Ramos (cell line): Measurements from ENCODE around the gene ROBO1.

Experiments
- in situ Hi-C: fragments of 300-500 bp; cut with MboI; formaldehyde crosslinking; loops from one replicate; pipeline ENCODE4 v1.14.3; 2022; ENCODE audit warnings: low sequenced_read_pairs; ENCODE audit not compliant: unreplicated experiment

The ROBO1 gene

GRCh38 chr3:78644847-78645246, 1123.0 kb downstream of the ROBO1 start:
- in situ Hi-C loops = no loop called here

DNA sequence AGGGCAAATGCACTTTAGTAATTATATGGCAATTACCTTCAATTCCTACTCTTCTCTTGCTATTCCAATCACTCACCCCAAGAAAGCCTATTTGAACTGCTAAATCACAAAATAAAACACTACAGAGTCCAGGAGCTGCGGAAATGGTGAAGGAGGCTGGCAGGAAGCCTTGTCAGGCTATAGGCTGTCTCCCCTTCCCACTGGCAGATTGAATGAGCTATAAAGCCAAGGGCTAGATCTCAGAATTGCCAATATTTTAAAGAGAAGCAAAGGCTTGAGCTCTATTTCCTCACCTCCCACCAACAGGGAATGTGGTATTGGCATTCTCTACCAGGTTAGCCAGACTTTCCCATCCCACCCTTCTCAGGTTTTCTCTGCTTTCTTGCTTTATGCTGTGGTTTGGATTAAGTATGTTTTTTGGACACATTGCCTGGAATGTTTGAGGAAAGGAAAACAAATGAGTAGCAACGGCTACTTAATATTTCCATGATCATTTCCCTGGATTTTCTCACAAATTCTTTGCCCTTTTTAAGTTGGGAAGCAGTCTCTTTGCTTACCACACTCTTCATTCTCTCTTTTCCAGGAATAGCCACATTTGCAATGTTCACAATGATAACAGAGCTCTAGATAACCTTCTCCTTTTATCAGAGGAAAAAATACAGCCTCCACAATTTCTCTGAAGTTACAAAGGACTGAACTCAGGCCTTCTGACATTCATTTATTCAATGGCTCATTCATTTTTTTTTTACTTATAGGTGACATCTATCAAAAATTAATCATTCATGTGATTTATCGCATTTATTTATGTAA, 1125.4 kb downstream of the ROBO1 start:
- in situ Hi-C loops = no loop called here

DNA sequence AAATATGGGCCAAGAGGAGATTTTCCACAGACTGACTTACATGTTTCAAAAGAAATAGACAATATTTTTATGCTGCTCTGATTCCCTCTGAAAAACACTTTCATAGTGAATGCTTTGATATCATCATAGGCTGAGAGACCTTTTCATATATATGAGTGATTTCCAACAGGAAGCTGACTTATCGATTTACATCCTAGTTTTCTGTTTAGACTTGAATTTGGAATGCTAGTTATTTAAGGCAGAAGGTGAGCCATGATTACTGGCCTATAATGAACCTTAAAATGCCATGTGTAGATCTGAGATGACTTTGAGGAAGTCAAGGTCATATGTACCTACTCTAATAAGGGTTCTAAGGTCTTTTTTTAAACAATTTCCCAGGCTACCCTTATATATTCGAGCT, 1126.1 kb downstream of the ROBO1 start:
- in situ Hi-C loops = no loop called here

- in situ Hi-C loops = no loop called here
Observed at GRCh38 chr3:78634316-78634715, 1133.5 kb downstream of the ROBO1 start.

DNA sequence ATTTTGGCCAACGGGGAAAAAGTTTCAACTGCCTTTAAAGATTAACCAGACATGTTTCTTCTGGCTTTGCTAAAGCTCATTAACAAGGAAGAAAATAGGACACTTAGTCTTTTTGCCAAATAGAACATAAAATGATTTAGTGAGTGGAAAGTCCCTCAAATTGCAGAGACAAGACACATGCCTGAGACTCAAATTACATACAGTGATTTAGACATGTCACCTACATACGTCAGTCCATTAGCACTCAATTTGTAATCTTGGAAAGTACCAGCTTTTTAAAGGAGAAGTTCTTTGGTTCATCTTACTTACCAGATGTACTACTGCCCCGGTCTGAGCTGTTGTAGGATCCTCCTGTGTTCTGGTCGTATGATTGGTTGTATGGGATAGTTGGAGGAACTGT, 1134.2 kb downstream of the ROBO1 start:
- in situ Hi-C loops = no loop called here

DNA sequence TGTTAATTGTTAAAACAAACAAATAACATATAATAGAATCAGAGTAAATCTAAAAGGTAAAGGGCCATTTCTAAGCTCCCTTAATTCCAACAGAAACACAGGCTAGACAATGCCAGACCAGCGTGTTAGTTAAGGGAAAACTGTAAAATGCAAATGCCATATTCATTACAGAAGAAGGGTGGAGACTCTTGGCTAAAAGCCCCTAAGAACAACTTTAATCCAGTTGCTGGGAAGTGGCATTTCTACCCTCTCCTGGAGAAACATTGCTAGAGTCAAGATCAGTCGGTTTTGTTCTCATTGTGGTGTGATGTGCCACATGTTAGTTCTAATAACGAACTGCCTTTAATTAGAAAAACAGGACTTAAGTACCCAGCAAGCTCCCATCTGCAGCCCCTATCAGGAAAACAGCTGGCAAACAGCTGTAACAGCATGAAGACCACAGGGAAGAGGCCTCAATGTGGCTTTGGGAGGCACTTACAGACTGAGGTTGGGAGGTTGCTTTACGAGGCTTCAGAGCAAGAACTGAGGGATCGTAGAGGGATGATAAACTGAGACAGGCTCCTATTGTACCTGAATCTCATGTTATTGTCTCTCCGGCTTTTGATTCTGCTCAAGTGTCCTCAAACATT, 1134.8 kb downstream of the ROBO1 start:
- in situ Hi-C loops = no loop called here

GRCh38 chr3:78629544-78629943, 1138.3 kb downstream of the ROBO1 start:
- in situ Hi-C loops = no loop called here

- in situ Hi-C loops = no loop called here
Observed at GRCh38 chr3:78621061-78621716, 1146.6 kb downstream of the ROBO1 start.

- in situ Hi-C loops = no loop called here
Observed at GRCh38 chr3:78614486-78614885, 1153.3 kb downstream of the ROBO1 start.

- in situ Hi-C loops = no loop called here
Observed at GRCh38 chr3:78613421-78613879, 1154.3 kb downstream of the ROBO1 start.

DNA sequence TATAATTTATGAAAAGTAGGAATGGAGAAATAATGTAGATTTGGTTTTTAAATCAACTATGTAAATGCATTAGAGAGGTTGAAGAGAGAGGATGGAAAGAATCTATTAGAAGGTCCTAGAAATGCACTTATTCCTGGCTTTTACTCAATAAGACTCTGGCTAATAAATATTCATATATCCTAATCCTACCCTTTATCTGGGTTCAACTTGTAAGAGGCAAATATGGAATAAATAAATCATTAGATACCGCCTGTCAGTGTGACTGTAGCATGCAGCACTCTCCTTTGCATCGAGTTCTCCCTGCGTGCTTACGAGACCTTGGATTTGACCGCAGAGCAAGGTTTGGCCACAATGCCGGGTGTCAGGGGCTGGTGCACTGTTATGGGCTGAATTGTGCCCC, 1156.5 kb downstream of the ROBO1 start:
- in situ Hi-C loops = no loop called here

GRCh38 chr3:78610462-78611125, 1157.2 kb downstream of the ROBO1 start:
- in situ Hi-C loops = no loop called here

DNA sequence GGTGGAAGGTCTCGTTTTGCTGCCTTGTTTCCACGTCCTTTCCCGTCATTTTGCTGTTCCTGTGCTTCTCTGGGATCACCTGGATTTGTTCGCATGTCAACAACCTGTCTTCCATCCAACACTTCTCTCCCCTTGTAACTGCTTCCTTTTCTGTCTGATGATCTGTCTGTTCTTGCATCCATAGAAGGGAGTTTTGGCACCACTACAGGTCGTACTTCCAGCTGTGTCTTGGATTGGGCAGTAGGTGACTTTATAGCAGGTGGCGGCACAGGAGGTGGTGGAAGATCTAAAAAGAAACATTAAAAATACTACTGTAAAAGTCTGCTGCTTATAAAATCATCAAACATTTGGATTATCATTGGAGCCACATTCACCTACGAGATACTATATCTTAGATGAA, 1161.0 kb downstream of the ROBO1 start:
- in situ Hi-C loops = no loop called here

DNA sequence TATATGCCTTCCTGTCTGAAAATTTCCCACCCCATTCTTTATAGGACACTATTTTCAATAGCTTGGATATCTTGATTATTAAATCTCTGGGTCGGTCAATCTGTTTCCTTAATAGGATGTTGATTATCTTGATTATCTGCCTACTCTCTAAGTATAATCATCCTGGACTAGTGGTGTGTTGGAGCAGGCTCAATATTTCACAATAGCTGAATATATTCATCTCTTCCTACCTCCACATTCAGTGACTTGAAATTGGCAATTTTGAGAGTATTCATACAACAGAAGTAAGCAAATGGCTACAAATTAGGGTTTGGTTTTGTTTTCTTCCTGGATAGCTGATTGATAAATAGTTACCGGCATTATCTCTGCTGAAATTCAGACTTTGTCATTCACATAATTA, 1162.6 kb downstream of the ROBO1 start:
- in situ Hi-C loops = no loop called here

- in situ Hi-C loops = no loop called here
Observed at GRCh38 chr3:78604341-78604740, 1163.5 kb downstream of the ROBO1 start.

DNA sequence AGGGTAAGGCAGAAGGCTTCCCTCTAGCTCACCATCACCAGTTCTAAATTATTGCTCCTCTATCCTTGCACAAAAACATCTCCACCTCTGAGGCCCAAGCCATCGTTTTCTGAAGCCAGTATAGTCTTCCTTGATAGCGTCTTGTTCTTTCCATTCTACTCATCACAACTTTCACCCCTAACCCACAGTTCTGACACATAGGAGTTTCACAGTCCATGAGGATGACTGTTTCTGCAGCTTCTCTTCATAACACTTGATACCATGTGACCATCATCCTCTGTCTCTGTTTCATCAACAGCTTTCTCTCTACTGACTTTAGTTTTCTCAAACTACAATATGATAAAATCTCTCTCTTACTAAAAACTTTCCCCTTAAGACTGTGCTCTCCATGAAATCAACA, 1166.5 kb downstream of the ROBO1 start:
- in situ Hi-C loops = no loop called here

DNA sequence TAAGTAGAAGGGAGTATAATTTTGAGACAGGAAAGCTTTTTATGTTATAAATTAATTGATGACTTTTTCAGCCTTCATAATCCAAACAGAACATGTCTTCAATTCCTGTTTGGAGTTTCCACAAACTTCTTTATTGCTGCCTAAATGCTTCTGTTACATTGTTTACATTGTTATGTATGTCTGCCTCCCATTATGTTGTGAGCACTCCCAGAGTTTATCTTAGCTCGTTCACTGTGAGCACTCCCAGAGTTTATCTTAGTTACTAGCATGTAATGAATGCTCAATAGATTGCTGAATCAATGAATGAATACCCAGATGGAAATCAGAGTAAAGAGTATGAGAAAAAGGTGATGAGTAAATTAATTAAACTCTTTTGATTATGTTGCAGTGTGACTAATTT, 1178.0 kb downstream of the ROBO1 start:
- in situ Hi-C loops = no loop called here

- in situ Hi-C loops = no loop called here
Observed at GRCh38 chr3:78588906-78589621, 1178.7 kb downstream of the ROBO1 start.

DNA sequence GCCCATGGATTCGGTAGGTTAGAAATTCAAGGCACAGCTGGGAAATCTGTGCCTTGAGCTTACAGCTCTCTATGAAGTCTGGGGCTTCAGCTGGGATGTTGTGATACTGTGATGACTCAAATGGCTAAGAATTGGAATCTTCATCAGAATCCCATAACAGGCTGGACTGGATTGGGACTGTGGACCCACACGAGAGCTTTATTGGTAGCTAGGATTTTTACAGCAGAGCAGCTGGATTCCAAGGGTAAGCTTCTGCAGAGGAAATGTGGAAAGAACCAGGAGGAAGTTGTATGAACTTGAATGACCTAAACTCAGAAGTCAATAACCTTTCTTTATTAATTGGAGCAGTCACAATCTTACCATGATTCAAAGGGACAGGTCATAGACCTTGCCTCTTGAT, 1187.1 kb downstream of the ROBO1 start:
- in situ Hi-C loops = no loop called here

GRCh38 chr3:78571486-78571885, 1196.3 kb downstream of the ROBO1 start:
- in situ Hi-C loops = no loop called here
